ENCODE measurements around the gene USH1C.

USH1C gene

GRCh38 chr11:17462940-17463339 is 81.3 kb downstream of the USH1C start:
- no peak for DNase-seq

- no peak for DNase-seq
Measured at GRCh38 chr11:17460406-17460805, 83.8 kb downstream of the USH1C start.

GRCh38 chr11:17459236-17459896 is 84.8 kb downstream of the USH1C start:
- no peak for DNase-seq

GRCh38 chr11:17458268-17458667 is 85.9 kb downstream of the USH1C start:
- no peak for DNase-seq

GRCh38 chr11:17457396-17458173 is 86.6 kb downstream of the USH1C start:
- DNase-seq: no peak

GRCh38 chr11:17452668-17453067 is 91.5 kb downstream of the USH1C start:
- no peak for DNase-seq

- DNase-seq: no peak
Measured at GRCh38 chr11:17449158-17449557, 95.1 kb downstream of the USH1C start.

GRCh38 chr11:17446482-17446881 is 97.7 kb downstream of the USH1C start:
- DNase-seq: no peak

- no peak for DNase-seq
Measured at GRCh38 chr11:17445240-17445795, 98.9 kb downstream of the USH1C start.

- DNase-seq: no peak
Measured at GRCh38 chr11:17443926-17444690, 100.1 kb downstream of the USH1C start.
